ENCODE results near the gene CDH10. TPM values are rescaled to one million over a fixed set of nuclear protein-coding genes. Genes with fewer than 3 reads are reported as not detected.

Gene CDH10
- total RNA-seq, 1 experiment from 2014 or later: not detected

DNA sequence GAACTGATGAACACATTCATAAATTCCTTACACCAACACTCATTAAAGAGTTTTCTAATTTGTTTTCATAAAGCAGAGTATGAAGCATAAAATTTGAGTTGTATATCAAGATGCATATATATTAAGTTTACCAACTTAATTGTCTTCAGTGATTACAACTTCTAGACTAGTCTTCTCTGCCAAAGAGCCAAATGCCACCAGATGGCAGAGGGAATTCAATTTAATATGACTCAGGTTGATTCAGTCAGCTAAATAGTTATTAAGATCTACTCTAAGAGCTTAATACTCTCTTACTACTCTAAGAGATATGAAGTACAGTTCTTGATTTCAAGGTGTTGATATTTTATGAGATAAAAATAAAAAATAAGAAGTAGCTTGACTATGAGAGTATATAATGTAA, 53.4 kb downstream of the CDH10 start:
- no peaks in the 10 kb centered on the region for H3K4me1 ChIP-seq (ENCODE audit: low read length)
- no peak for DNase-seq
- no peak overlapping the region for H3K27ac ChIP-seq (ENCODE audit: low read length)
- no peak overlapping the region for H3K4me3 ChIP-seq (ENCODE audit: low read length)
- H3K27me3 ChIP-seq (ENCODE audit: low read length): no peaks in the 10 kb centered on the region
- H3K79me2 ChIP-seq (ENCODE audit: low read length): no peaks in the 10 kb centered on the region
- no peaks in the 10 kb centered on the region; the same call in 1 of the 2 replicates for H3K9me3 ChIP-seq (ENCODE audit: low read length)
- H3K9ac ChIP-seq (ENCODE audit: low read length): no peak overlapping the region
- H2AFZ ChIP-seq (ENCODE audit: low read length): no peak overlapping the region
- no peaks in the 10 kb centered on the region for H4K20me1 ChIP-seq (ENCODE audit: insufficient read depth, low read depth, low read length)
- H3K4me2 ChIP-seq (ENCODE audit: low read depth, low read length, poor library complexity, severe bottlenecking): no peak overlapping the region
- no peaks in the 10 kb centered on the region for H3K9me2 ChIP-seq (replicated peaks; ENCODE audit: insufficient read depth, low read length)
- no peaks in the 10 kb centered on the region for H3K36me3 ChIP-seq (ENCODE audit: insufficient read depth, low read length)

DNA sequence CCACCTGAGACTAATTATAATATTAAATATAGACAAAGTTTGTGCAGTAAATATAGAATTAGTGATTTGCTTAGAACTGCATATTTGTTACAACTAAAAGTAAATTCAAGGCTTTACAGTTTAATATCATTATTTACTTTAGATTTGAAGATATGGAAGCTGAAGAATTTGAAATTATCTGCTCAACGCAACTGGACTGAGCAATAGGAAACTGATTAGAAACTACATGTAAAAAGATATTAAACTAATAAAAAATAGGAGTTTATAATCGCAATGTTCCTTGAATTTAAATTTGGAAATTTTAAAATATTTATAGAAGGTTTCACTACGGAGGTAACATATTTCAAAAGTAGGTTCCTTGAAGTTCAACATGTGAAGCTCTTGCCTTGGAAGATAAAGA, 55.2 kb downstream of the CDH10 start:
- Histone ChIP-seq H3K79me2 (ENCODE audit: low read length) (no peaks in the 10 kb centered on the region), H3K9ac (ENCODE audit: low read length) (no peak overlapping the region), H4K20me1 (ENCODE audit: insufficient read depth, low read depth, low read length) (no peaks in the 10 kb centered on the region), H3K9me3 (ENCODE audit: low read length) (no peaks in the 10 kb centered on the region; the same call in 1 of the 2 replicates), H3K4me1 (ENCODE audit: low read length) (no peaks in the 10 kb centered on the region), H3K9me2 (replicated peaks; ENCODE audit: insufficient read depth, low read length) (no peaks in the 10 kb centered on the region), H2AFZ (ENCODE audit: low read length) (no peak overlapping the region), H3K4me3 (ENCODE audit: low read length) (no peak overlapping the region), H3K27me3 (ENCODE audit: low read length) (no peaks in the 10 kb centered on the region), H3K27ac (ENCODE audit: low read length) (no peak overlapping the region), H3K4me2 (ENCODE audit: low read depth, low read length, poor library complexity, severe bottlenecking) (no peak overlapping the region), H3K36me3 (ENCODE audit: insufficient read depth, low read length) (no peaks in the 10 kb centered on the region)
- DNase-seq: no peak

DNA sequence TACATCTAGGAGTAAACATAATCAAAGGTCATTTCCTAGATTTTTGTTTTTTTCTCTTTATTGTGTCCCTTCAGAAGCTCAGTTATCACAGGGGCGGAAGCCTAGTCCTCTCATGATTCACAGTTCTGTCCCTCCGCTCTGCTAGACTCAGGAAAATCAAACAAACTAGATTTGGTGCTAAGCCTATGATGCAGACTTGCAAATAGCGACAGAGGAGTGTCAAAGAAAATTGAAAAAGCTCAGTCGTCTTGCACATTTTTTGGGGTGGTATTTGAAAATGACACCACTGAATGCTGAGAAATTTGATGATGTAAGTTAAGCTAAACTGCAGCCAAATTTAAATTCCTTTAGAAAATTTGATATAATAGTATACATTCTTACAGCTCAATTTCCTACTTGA, 59.0 kb downstream of the CDH10 start:
- H3K9me2 ChIP-seq (replicated peaks; ENCODE audit: insufficient read depth, low read length): no peaks in the 10 kb centered on the region
- H3K27me3 ChIP-seq (ENCODE audit: low read length): no peaks in the 10 kb centered on the region
- H3K4me2 ChIP-seq (ENCODE audit: low read depth, low read length, poor library complexity, severe bottlenecking): no peak overlapping the region
- no peaks in the 10 kb centered on the region; the same call in none of the 2 replicates for H3K9me3 ChIP-seq (ENCODE audit: low read length)
- H3K27ac ChIP-seq (ENCODE audit: low read length): no peak overlapping the region
- no peak overlapping the region for H2AFZ ChIP-seq (ENCODE audit: low read length)
- no peak overlapping the region for H3K9ac ChIP-seq (ENCODE audit: low read length)
- no peaks in the 10 kb centered on the region for H3K4me1 ChIP-seq (ENCODE audit: low read length)
- no peaks in the 10 kb centered on the region for H4K20me1 ChIP-seq (ENCODE audit: insufficient read depth, low read depth, low read length)
- no peak for DNase-seq
- no peak overlapping the region for H3K4me3 ChIP-seq (ENCODE audit: low read length)
- H3K79me2 ChIP-seq (ENCODE audit: low read length): no peaks in the 10 kb centered on the region
- H3K36me3 ChIP-seq (ENCODE audit: insufficient read depth, low read length): no peaks in the 10 kb centered on the region

DNA sequence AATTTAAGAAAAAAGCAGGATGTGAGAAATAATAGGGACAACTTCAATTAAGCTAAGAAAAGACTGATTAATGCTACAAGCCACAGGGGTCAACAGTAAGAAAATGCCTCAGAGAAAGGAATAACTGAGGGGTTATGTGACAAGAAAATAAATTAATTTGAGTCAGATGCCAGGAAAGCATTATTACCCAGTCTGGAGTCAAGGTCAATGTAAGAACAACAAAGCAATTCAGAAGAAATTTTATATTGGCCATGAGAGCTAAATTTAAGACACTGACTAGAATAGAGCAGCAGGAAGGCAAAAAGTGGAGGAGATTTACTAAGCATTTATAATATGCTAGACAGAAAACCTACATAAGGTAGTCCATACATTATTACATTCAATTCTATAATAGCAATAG, 73.5 kb downstream of the CDH10 start:
- Histone ChIP-seq H3K79me2 (ENCODE audit: low read length) (no peaks in the 10 kb centered on the region), H3K27me3 (ENCODE audit: low read length) (no peaks in the 10 kb centered on the region), H3K9ac (ENCODE audit: low read length) (no peak overlapping the region), H3K36me3 (ENCODE audit: insufficient read depth, low read length) (no peaks in the 10 kb centered on the region), H3K27ac (ENCODE audit: low read length) (no peak overlapping the region), H4K20me1 (ENCODE audit: insufficient read depth, low read depth, low read length) (no peaks in the 10 kb centered on the region), H3K4me3 (ENCODE audit: low read length) (no peak overlapping the region), H2AFZ (ENCODE audit: low read length) (no peak overlapping the region), H3K4me1 (ENCODE audit: low read length) (no peaks in the 10 kb centered on the region), H3K4me2 (ENCODE audit: low read depth, low read length, poor library complexity, severe bottlenecking) (no peak overlapping the region), H3K9me3 (ENCODE audit: low read length) (peaks cover 8% of the 10 kb centered on the region; the same call in 1 of the 2 replicates), H3K9me2 (replicated peaks; ENCODE audit: insufficient read depth, low read length) (no peaks in the 10 kb centered on the region)
- DNase-seq: no peak

DNA sequence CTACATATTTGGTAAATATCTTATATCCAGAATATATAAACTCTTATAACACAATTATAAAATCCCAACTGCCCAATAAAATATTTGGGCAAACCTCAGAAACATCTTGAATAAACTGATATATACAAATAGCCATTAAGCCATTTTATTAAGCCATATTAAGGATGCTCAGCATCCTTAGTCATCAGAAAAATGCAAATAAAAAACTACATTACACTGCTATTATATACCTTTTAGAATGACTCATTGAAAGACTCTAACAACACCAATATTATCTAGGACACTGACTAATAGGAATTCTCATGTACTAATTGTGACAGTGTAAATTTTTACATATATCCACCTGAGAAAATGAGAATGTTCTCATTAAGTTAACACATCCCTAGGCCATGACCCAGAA, 77.8 kb downstream of the CDH10 start:
- no peak overlapping the region for H3K27ac ChIP-seq (ENCODE audit: low read length)
- no peaks in the 10 kb centered on the region for H3K27me3 ChIP-seq (ENCODE audit: low read length)
- peaks cover 7% of the 10 kb centered on the region; the same call in 1 of the 2 replicates for H3K9me3 ChIP-seq (ENCODE audit: low read length)
- H4K20me1 ChIP-seq (ENCODE audit: insufficient read depth, low read depth, low read length): no peaks in the 10 kb centered on the region
- no peaks in the 10 kb centered on the region for H3K9me2 ChIP-seq (replicated peaks; ENCODE audit: insufficient read depth, low read length)
- H3K36me3 ChIP-seq (ENCODE audit: insufficient read depth, low read length): no peaks in the 10 kb centered on the region
- no peaks in the 10 kb centered on the region for H3K79me2 ChIP-seq (ENCODE audit: low read length)
- no peak overlapping the region for H2AFZ ChIP-seq (ENCODE audit: low read length)
- no peak overlapping the region for H3K9ac ChIP-seq (ENCODE audit: low read length)
- no peak for DNase-seq
- no peaks in the 10 kb centered on the region for H3K4me1 ChIP-seq (ENCODE audit: low read length)
- no peak overlapping the region for H3K4me3 ChIP-seq (ENCODE audit: low read length)
- H3K4me2 ChIP-seq (ENCODE audit: low read depth, low read length, poor library complexity, severe bottlenecking): no peak overlapping the region

DNA sequence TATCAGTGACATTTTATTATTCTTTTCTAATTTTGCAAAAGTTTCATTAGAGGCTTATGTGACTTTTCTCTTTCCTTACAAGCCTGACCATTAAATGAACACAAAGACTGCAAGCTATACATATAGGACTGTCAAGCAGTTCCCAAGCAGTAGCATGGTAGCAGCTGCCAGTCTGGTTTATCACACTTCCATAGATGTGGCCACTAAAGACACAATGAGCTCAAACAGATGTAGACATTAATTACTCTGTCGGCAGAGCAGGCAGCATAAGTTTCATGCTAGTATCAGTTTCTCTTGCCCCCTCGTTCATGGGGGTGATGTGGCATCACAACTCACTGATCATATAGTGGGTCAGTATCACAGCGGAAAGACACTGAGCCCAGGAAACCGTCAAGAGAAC, 89.5 kb downstream of the CDH10 start:
- Histone ChIP-seq H3K4me2 (ENCODE audit: low read depth, low read length, poor library complexity, severe bottlenecking) (no peak overlapping the region), H3K4me3 (ENCODE audit: low read length) (no peak overlapping the region), H3K9me3 (ENCODE audit: low read length) (peaks cover 5% of the 10 kb centered on the region), H3K9me2 (replicated peaks; ENCODE audit: insufficient read depth, low read length) (no peaks in the 10 kb centered on the region), H3K4me1 (ENCODE audit: low read length) (no peaks in the 10 kb centered on the region), H2AFZ (ENCODE audit: low read length) (no peak overlapping the region), H3K27ac (ENCODE audit: low read length) (no peak overlapping the region), H3K9ac (ENCODE audit: low read length) (no peak overlapping the region), H3K36me3 (ENCODE audit: insufficient read depth, low read length) (no peaks in the 10 kb centered on the region), H3K79me2 (ENCODE audit: low read length) (no peaks in the 10 kb centered on the region), H3K27me3 (ENCODE audit: low read length) (no peaks in the 10 kb centered on the region), H4K20me1 (ENCODE audit: insufficient read depth, low read depth, low read length) (no peaks in the 10 kb centered on the region)
- DNase-seq: no peak

DNA sequence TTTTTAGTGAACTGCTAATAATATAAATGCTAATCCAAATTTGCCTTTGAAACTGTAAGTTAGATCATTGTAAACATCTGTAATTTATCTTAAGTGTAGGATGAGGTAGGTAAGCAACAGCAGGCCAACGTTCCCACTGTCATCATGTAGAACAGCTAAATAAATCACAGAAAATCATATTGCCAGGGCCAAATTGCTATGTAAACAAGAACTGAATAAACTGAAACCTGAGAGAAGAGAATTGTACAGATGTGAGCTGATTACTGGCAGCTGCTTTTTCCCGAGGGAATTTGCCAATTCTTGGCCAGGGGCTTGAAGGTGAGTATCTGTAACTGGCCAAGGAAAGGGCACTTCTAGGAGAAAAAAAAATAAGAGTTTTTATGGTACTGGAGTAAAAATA, 97.6 kb downstream of the CDH10 start:
- no peaks in the 10 kb centered on the region for H3K4me1 ChIP-seq (ENCODE audit: low read length)
- no peaks in the 10 kb centered on the region for H3K79me2 ChIP-seq (ENCODE audit: low read length)
- no peak overlapping the region for H3K9ac ChIP-seq (ENCODE audit: low read length)
- H3K27me3 ChIP-seq (ENCODE audit: low read length): no peaks in the 10 kb centered on the region
- H3K36me3 ChIP-seq (ENCODE audit: insufficient read depth, low read length): no peaks in the 10 kb centered on the region
- H3K9me3 ChIP-seq (ENCODE audit: low read length): peaks cover 4% of the 10 kb centered on the region
- no peaks in the 10 kb centered on the region for H3K9me2 ChIP-seq (replicated peaks; ENCODE audit: insufficient read depth, low read length)
- H4K20me1 ChIP-seq (ENCODE audit: insufficient read depth, low read depth, low read length): no peaks in the 10 kb centered on the region
- H2AFZ ChIP-seq (ENCODE audit: low read length): no peak overlapping the region
- no peak overlapping the region for H3K4me3 ChIP-seq (ENCODE audit: low read length)
- no peak overlapping the region for H3K4me2 ChIP-seq (ENCODE audit: low read depth, low read length, poor library complexity, severe bottlenecking)
- H3K27ac ChIP-seq (ENCODE audit: low read length): no peak overlapping the region
- DNase-seq: no peak

DNA sequence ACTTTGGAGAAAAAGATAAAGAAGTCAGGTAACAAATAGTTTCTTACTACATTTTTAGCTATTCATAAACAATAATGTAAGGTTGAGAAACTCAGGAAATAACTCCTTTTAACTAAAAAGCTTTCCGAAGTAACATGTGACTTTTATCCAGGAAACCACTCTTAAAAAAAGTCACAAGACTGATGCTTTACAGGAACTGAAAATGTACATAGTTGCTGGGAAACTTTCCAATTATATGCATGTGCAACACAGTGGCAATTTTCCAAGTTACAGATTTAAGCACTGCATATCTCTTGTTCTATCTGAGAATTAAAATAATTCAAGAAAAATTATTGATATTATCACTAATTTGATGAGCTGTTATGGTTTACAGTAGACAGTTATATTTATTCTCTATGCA, 105.2 kb downstream of the CDH10 start:
- no peaks in the 10 kb centered on the region for H3K36me3 ChIP-seq (ENCODE audit: insufficient read depth, low read length)
- H3K4me3 ChIP-seq (ENCODE audit: low read length): no peak overlapping the region
- no peak overlapping the region for H3K27ac ChIP-seq (ENCODE audit: low read length)
- H3K9me2 ChIP-seq (replicated peaks; ENCODE audit: insufficient read depth, low read length): no peaks in the 10 kb centered on the region
- no peaks in the 10 kb centered on the region for H3K4me1 ChIP-seq (ENCODE audit: low read length)
- H3K9ac ChIP-seq (ENCODE audit: low read length): no peak overlapping the region
- no peaks in the 10 kb centered on the region; the same call in 1 of the 2 replicates for H3K9me3 ChIP-seq (ENCODE audit: low read length)
- no peak overlapping the region for H3K4me2 ChIP-seq (ENCODE audit: low read depth, low read length, poor library complexity, severe bottlenecking)
- H3K27me3 ChIP-seq (ENCODE audit: low read length): no peaks in the 10 kb centered on the region
- no peak for DNase-seq
- H3K79me2 ChIP-seq (ENCODE audit: low read length): no peaks in the 10 kb centered on the region
- H4K20me1 ChIP-seq (ENCODE audit: insufficient read depth, low read depth, low read length): no peaks in the 10 kb centered on the region
- no peak overlapping the region for H2AFZ ChIP-seq (ENCODE audit: low read length)

DNA sequence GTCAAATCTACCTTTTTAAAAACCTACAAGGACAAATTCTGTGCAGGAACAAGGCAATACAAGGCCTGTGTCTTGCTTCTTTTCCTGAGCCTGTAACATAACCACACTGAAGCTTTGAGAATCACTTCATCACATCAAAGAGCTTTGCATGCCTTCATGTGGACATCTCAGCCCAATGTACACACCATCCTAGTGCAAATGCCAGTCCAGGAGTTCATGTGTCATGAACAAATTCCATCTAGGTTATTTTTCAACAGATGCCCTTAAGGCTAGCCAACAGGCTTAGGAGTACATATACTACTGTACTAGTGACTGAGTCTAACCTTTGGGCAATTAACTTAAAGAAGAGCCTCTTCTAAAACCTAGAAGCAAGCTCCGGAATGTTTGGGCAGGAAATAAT, 106.4 kb downstream of the CDH10 start:
- Histone ChIP-seq H4K20me1 (ENCODE audit: insufficient read depth, low read depth, low read length) (no peaks in the 10 kb centered on the region), H3K4me3 (ENCODE audit: low read length) (no peak overlapping the region), H3K27ac (ENCODE audit: low read length) (no peak overlapping the region), H2AFZ (ENCODE audit: low read length) (no peak overlapping the region), H3K9me3 (ENCODE audit: low read length) (no peaks in the 10 kb centered on the region; the same call in 1 of the 2 replicates), H3K79me2 (ENCODE audit: low read length) (no peaks in the 10 kb centered on the region), H3K4me1 (ENCODE audit: low read length) (no peaks in the 10 kb centered on the region), H3K4me2 (ENCODE audit: low read depth, low read length, poor library complexity, severe bottlenecking) (no peak overlapping the region), H3K27me3 (ENCODE audit: low read length) (no peaks in the 10 kb centered on the region), H3K9me2 (replicated peaks; ENCODE audit: insufficient read depth, low read length) (no peaks in the 10 kb centered on the region), H3K36me3 (ENCODE audit: insufficient read depth, low read length) (no peaks in the 10 kb centered on the region), H3K9ac (ENCODE audit: low read length) (no peak overlapping the region)
- DNase-seq: no peak
